Activated T-helper 2 cell treated with anti-CD3 and anti-CD28 coated beads, Interferon-gamma antibody, Interleukin-2, Interleukin-4, amounts not matched to agents 10 μg/mL and 5 μg/mL and 100 μg/mL, durations not matched to agents 14 hours and 24 hours and 36 hours (primary cell): ENCODE measurements around the gene NSUN3. TPM values are rescaled to one million over a fixed set of nuclear protein-coding genes. Genes with fewer than 3 reads are reported as not detected.
"Not testable (repeated sequence)": the region's sequence is repeated elsewhere in the genome, so short reads cannot be mapped to it uniquely, and the experiment has no call there.

ENCODE experiments used
- DNase-seq: peaks from one replicate; pipeline ENCODE4 v3.0.0; 2021; ENCODE audit warnings: low spot score
- H3K27ac Mint-ChIP-seq: one replicate; pipeline ENCODE4 v1.8.0; 2021; ENCODE audit warnings: mixed read lengths
- H3K27me3 Mint-ChIP-seq: one replicate; pipeline ENCODE4 v1.8.0; 2021; ENCODE audit warnings: low read depth, mixed read lengths
- H3K36me3 Mint-ChIP-seq: one replicate; pipeline ENCODE4 v1.8.0; 2021; ENCODE audit warnings: low read depth, mixed read lengths
- H3K4me1 Mint-ChIP-seq: one replicate; pipeline ENCODE4 v1.8.0; 2021; ENCODE audit warnings: low read depth, mixed read lengths
- H3K4me3 Mint-ChIP-seq: one replicate; pipeline ENCODE4 v1.8.0; 2021; ENCODE audit warnings: low read depth, mild to moderate bottlenecking, moderate library complexity, mixed read lengths
- H3K9me3 Mint-ChIP-seq: one replicate; pipeline ENCODE4 v1.8.0; 2021; ENCODE audit warnings: mixed read lengths
- intact Hi-C: fragments of 100-400 bp; cut with micrococcal nuclease; formaldehyde crosslinking; loops from one replicate; pipeline ENCODE4 v1.15.1; 2023
- total RNA-seq: library from RNA; stranded (reverse); gene quantifications from 2 replicates; pipeline ENCODE4 v1.2.3, GENCODE V29; 2022

The NSUN3 gene
- 20.4 and 21.4 TPM in 2 replicates for total RNA-seq

DNA sequence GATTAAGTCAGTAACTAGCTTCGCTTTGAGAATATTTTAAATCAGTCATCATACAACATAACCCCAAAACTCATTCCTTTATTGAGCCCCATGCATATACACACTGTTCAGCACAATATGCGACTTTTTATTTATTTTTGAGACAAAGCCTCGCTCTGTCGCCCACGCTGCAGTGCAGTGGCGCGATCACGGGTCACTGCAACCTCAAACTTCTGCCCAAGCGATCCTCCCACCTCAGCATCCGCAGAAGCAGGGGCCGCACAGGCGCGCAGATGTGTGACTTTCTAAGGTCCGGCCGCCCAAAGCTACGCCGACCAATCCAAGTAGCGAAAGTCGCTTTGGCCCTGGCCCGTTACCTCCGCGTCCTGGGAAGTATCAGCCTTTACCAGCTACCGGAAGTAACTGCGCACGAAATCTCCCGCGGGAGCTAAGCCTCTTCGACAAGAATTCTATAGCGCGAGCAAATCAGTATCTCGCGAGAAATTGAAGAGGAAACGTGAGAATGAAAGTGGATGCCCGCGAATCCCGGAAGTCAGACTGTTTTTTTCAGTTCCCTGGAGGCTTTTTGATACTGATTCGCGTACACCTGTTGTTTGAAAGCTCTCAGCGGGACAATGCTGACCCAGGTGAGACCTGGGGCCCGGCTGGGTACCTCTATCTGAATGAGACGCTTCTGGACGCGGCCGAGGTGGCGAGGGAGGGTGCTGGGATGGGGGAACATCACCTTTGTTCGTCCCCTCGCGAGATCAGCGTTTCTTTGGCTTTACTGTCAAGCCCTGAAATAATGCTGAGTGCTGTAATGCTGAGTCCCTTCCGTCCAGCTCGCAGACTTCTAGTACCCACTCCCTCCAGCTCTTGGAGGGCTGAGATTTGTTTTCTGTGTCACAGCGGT is at the start of gene NSUN3, which contains the start of gene DHFR2:
Gene NSUN3, plus strand, starts transcription at position 549 of the 892 bp plus-strand sequence. Its CDS starts 66 bp downstream, at position 615.
Gene DHFR2, minus strand, starts transcription at position 404 of the 892 bp plus-strand sequence. CDS start 1,405 bp downstream, outside the sequence.
- intact Hi-C loops: loop anchor here (1.0 kb wide), 3 partner anchors 10 to 82 kb away; partner anchors contain the start of gene ARL13B
- peaks cover 13% of the 10 kb centered on the region for H3K9me3 Mint-ChIP-seq
- DNase-seq: peak; percentile 83
- peak within 1 kb of the TSS; percentile 97 for H3K4me3 Mint-ChIP-seq
- no peaks in the 10 kb centered on the region for H3K27me3 Mint-ChIP-seq
- peaks cover 42% of the 10 kb centered on the region for H3K4me1 Mint-ChIP-seq
- H3K36me3 Mint-ChIP-seq: peaks cover 69% of the 10 kb centered on the region
- peak within 1 kb of the TSS; percentile 98 for H3K27ac Mint-ChIP-seq

- intact Hi-C loops: no loop called here
- H3K9me3 Mint-ChIP-seq: peaks cover 6% of the 10 kb centered on the region
- DNase-seq: no peak
- H3K27ac Mint-ChIP-seq: no peak overlapping the region
- H3K4me3 Mint-ChIP-seq: no peak overlapping the region
- H3K27me3 Mint-ChIP-seq: no peaks in the 10 kb centered on the region
- peaks cover 35% of the 10 kb centered on the region for H3K4me1 Mint-ChIP-seq
- H3K36me3 Mint-ChIP-seq: peaks cover 18% of the 10 kb centered on the region
Observed at GRCh38 chr3:94015025-94015424, 47.8 kb upstream of the NSUN3 start.

DNA sequence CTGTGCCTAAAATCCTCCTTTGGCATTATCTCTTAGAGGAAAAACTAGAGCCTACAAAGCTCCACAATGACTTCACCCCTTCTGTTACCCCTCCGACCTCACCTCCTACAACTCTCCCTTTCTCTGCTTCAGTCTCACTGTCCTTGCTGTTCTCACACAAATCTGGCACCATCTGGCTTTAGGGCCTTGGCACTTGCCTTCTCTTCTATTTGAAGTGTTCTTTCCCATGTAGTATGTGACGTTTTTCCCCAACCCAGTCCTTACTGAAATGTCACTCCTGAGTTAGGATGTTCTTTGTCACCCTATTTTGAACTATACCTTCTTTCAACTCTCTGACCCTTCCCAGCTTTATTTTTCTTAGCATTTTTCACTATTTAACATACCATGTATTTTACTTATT is 43.2 kb upstream of the NSUN3 start:
- Mint-ChIP-seq H3K4me3 (no peak overlapping the region), H3K9me3 (peaks cover 5% of the 10 kb centered on the region), H3K27ac (no peak overlapping the region), H3K27me3 (no peaks in the 10 kb centered on the region), H3K36me3 (peaks cover 13% of the 10 kb centered on the region), H3K4me1 (peaks cover 6% of the 10 kb centered on the region)
- no peak for DNase-seq
- intact Hi-C loops: no loop called here

- intact Hi-C loops: no loop called here
Observed at GRCh38 chr3:94020293-94020692, 42.6 kb upstream of the NSUN3 start.

GRCh38 chr3:94024385-94024784 is 38.5 kb upstream of the NSUN3 start:
- H3K4me3 Mint-ChIP-seq: no peak overlapping the region
- peaks cover 4% of the 10 kb centered on the region for H3K4me1 Mint-ChIP-seq
- no peak overlapping the region for H3K27ac Mint-ChIP-seq
- no peak for DNase-seq
- H3K27me3 Mint-ChIP-seq: no peaks in the 10 kb centered on the region
- H3K9me3 Mint-ChIP-seq: no peaks in the 10 kb centered on the region
- peaks cover 7% of the 10 kb centered on the region for H3K36me3 Mint-ChIP-seq
- intact Hi-C loops: no loop called here

More at GRCh38 chr3:94020293-94020692, 42.6 kb upstream of the NSUN3 start:
- DNase-seq: no peak
- Mint-ChIP-seq H3K27ac (no peak overlapping the region), H3K4me3 (no peak overlapping the region), H3K9me3 (no peaks in the 10 kb centered on the region), H3K36me3 (peaks cover 8% of the 10 kb centered on the region), H3K4me1 (no peaks in the 10 kb centered on the region), H3K27me3 (no peaks in the 10 kb centered on the region)

DNA sequence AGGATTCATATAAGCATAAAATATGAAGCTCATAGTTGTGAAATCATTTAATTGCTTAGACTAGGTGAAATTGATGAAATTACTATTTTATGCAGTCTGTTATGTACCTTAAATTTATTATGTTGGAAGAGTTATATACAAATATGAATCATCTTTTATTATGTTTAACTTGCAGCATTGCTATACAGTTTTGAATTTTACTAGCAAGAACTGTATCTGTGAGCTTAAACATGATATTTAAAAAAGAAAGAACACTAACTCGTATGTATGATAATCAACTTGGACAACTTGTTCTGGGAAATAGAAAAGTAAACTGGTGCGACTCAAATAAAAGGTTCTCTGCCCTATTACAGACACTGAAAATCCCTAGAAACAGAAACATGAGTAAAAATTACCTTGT is 36.2 kb upstream of the NSUN3 start:
- Mint-ChIP-seq H3K27ac (no peak overlapping the region), H3K27me3 (no peaks in the 10 kb centered on the region), H3K4me3 (no peak overlapping the region), H3K4me1 (peaks cover 4% of the 10 kb centered on the region), H3K9me3 (no peaks in the 10 kb centered on the region), H3K36me3 (peaks cover 3% of the 10 kb centered on the region)
- intact Hi-C loops: no loop called here
- no peak for DNase-seq

- Mint-ChIP-seq H3K4me1 (peaks cover 4% of the 10 kb centered on the region), H3K9me3 (no peaks in the 10 kb centered on the region), H3K36me3 (peaks cover under 1% of the 10 kb centered on the region), H3K27me3 (no peaks in the 10 kb centered on the region), H3K27ac (no peak within 1 kb of the TSS), H3K4me3 (no peak within 1 kb of the TSS)
- DNase-seq: no peak
- intact Hi-C loops: no loop called here
Observed at GRCh38 chr3:94028093-94028837, 34.6 kb upstream of the NSUN3 start, which contains the start of gene STX19. Gene STX19 (minus strand): TSS chr3:94028597. CDS start chr3:94015269, 13,328 bp downstream.

- Mint-ChIP-seq H3K4me1 (no peaks in the 10 kb centered on the region), H3K27ac (no peak overlapping the region), H3K36me3 (no peaks in the 10 kb centered on the region), H3K27me3 (no peaks in the 10 kb centered on the region), H3K4me3 (no peak overlapping the region), H3K9me3 (no peaks in the 10 kb centered on the region)
- intact Hi-C loops: loop anchor here (2.0 kb wide), 1 partner anchor 24 kb away; no protein-coding TSS in a partner anchor
- DNase-seq: no peak
Observed at GRCh38 chr3:94036909-94037507, 25.9 kb upstream of the NSUN3 start.

DNA sequence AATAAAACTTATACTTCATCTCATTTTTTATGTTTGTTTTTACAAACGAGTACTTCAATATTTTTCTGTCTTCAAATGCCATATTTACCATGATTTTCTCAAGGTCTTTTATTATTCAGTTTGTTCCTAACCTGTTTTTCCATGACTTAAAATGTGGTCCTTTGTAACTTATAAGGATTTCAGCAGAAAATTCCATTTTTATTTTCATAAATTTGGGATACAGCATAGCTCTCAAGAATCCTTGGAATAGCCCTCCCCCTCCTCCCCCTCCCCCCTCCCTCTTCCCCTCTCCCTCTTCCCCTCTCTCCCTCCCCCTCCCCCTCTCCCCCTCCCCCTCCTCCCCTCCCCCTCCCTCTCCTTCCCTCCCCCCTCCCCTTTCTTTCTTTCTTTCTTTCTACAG is 19.6 kb upstream of the NSUN3 start:
- intact Hi-C loops: no loop called here
- no peak for DNase-seq
- Mint-ChIP-seq H3K4me1 (no peaks in the 10 kb centered on the region), H3K9me3 (no peaks in the 10 kb centered on the region), H3K36me3 (peaks cover 20% of the 10 kb centered on the region), H3K4me3 (no peak overlapping the region), H3K27ac (peak overlapping the region; percentile 65), H3K27me3 (no peaks in the 10 kb centered on the region)

- H3K36me3 Mint-ChIP-seq: peaks cover 20% of the 10 kb centered on the region
- DNase-seq, H3K27ac Mint-ChIP-seq, intact Hi-C loops, H3K4me3 Mint-ChIP-seq, H3K27me3 Mint-ChIP-seq, H3K4me1 Mint-ChIP-seq, H3K9me3 Mint-ChIP-seq: not testable (repeated sequence)
Observed at GRCh38 chr3:94044100-94044936, 18.5 kb upstream of the NSUN3 start.

DNA sequence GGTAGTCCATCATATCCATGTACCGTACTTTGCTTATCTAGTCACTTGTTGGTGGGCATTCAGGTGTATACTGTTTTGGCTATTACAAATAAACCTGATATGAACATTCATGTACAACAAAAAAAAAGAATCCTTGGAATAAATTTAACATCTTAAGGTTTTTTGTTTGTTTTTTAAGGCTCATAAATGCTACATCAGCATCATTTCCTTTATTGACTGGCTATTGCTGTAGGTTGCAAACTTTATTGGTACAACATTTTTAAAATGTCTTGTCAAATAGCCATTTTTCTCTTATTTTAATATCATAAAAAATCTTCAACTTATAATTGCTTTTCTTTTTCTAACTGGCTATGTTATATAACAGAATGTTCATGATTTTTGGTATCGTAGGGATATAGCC is 16.3 kb upstream of the NSUN3 start:
- H3K36me3 Mint-ChIP-seq: peaks cover 20% of the 10 kb centered on the region
- intact Hi-C loops: no loop called here
- no peak overlapping the region for H3K4me3 Mint-ChIP-seq
- no peaks in the 10 kb centered on the region for H3K9me3 Mint-ChIP-seq
- DNase-seq: no peak
- no peaks in the 10 kb centered on the region for H3K4me1 Mint-ChIP-seq
- H3K27ac Mint-ChIP-seq: no peak overlapping the region
- no peaks in the 10 kb centered on the region for H3K27me3 Mint-ChIP-seq

DNA sequence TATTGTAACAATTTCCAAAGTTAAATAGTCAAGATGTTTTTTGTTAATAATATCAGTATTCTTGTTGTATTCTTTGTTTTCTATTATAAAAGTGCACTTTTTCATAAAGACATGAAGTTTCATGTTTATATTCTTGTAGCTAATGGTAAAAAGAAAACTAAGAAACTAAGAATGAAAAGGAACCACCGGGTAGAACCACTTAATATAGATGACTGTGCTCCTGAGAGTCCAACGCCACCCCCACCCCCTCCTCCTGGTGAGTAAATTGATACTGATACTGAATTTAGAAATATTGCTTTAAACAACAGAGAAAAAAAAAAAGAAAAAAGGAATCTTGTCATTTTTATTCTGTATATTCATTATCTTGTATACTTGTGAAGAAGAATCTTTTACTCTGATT is 13.6 kb upstream of the NSUN3 start:
- Mint-ChIP-seq H3K9me3 (no peaks in the 10 kb centered on the region), H3K27ac (no peak overlapping the region), H3K4me3 (no peak overlapping the region), H3K27me3 (no peaks in the 10 kb centered on the region), H3K4me1 (no peaks in the 10 kb centered on the region), H3K36me3 (peaks cover 14% of the 10 kb centered on the region)
- DNase-seq: no peak
- intact Hi-C loops: no loop called here
